ENCODE results near the gene SNAP23.
"Not testable (repeated sequence)": the region's sequence is repeated elsewhere in the genome, so short reads cannot be mapped to it uniquely, and the experiment has no call there.

Gene SNAP23

GRCh38 chr15:42556550-42557207 lies 61.2 kb downstream of the SNAP23 start:
- not testable (repeated sequence) for H3K4me3 ChIP-seq (ENCODE audit: low read depth, low read length)

- no peak overlapping the region for H3K4me3 ChIP-seq (ENCODE audit: low read depth, low read length)
Measured at GRCh38 chr15:42558739-42559138, 63.3 kb downstream of the SNAP23 start.

- H3K4me3 ChIP-seq (ENCODE audit: low read depth, low read length): peak within 1 kb of the TSS; percentile 60
Measured at GRCh38 chr15:42575188-42576039, 80.0 kb downstream of the SNAP23 start, which contains the start of gene STARD9. Gene STARD9 (plus strand): TSS chr15:42575606. CDS start chr15:42575716, 110 bp downstream.

GRCh38 chr15:42576040-42576594 lies 80.7 kb downstream of the SNAP23 start:
- H3K4me3 ChIP-seq (ENCODE audit: low read depth, low read length): peak overlapping the region; percentile 60

GRCh38 chr15:42576776-42577175 lies 81.3 kb downstream of the SNAP23 start:
- H3K4me3 ChIP-seq (ENCODE audit: low read depth, low read length): no peak overlapping the region

GRCh38 chr15:42577514-42578031 lies 82.1 kb downstream of the SNAP23 start:
- H3K4me3 ChIP-seq (ENCODE audit: low read depth, low read length): no peak overlapping the region

GRCh38 chr15:42578984-42579537 lies 83.6 kb downstream of the SNAP23 start:
- no peak overlapping the region for H3K4me3 ChIP-seq (ENCODE audit: low read depth, low read length)

GRCh38 chr15:42581272-42581730 lies 85.9 kb downstream of the SNAP23 start:
- peak overlapping the region; percentile 29 for H3K4me3 ChIP-seq (ENCODE audit: low read depth, low read length)

Measured in iPS-11a (cell line).